ENCODE results near the gene BICC1. TPM values are rescaled to one million over a fixed set of nuclear protein-coding genes. Genes with fewer than 3 reads are reported as not detected.

BICC1 gene, protein sequence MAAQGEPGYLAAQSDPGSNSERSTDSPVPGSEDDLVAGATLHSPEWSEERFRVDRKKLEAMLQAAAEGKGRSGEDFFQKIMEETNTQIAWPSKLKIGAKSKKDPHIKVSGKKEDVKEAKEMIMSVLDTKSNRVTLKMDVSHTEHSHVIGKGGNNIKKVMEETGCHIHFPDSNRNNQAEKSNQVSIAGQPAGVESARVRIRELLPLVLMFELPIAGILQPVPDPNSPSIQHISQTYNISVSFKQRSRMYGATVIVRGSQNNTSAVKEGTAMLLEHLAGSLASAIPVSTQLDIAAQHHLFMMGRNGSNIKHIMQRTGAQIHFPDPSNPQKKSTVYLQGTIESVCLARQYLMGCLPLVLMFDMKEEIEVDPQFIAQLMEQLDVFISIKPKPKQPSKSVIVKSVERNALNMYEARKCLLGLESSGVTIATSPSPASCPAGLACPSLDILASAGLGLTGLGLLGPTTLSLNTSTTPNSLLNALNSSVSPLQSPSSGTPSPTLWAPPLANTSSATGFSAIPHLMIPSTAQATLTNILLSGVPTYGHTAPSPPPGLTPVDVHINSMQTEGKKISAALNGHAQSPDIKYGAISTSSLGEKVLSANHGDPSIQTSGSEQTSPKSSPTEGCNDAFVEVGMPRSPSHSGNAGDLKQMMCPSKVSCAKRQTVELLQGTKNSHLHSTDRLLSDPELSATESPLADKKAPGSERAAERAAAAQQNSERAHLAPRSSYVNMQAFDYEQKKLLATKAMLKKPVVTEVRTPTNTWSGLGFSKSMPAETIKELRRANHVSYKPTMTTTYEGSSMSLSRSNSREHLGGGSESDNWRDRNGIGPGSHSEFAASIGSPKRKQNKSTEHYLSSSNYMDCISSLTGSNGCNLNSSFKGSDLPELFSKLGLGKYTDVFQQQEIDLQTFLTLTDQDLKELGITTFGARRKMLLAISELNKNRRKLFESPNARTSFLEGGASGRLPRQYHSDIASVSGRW
- 4.5 TPM for polyA plus RNA-seq (2013, experiment 1 of 2)
- 3.3 TPM for polyA plus RNA-seq (2013, experiment 2 of 2)

GRCh38 chr10:58512491-58513187, at the start of gene BICC1:
Gene BICC1, plus strand, starts transcription at chr10:58512872. Its CDS starts 272 bp downstream, at chr10:58513144.
- no peaks in the 10 kb centered on the region for H3K9me3 ChIP-seq (ENCODE audit: control insufficient read depth, low read length)
- H3K4me1 ChIP-seq (ENCODE audit: control insufficient read depth, insufficient read depth, low read length, poor library complexity, severe bottlenecking): no peaks in the 10 kb centered on the region
- WGBS, 2 experiments (ENCODE audit: insufficient coverage in 2 of 2): 2 to 3% methylated on average over 56 to 73 of the region's 82 CpGs
- no peak within 1 kb of the TSS for H3K27ac ChIP-seq (ENCODE audit: low read depth, low read length, severe bottlenecking)
- peak within 1 kb of the TSS; percentile 64 for H3K4me3 ChIP-seq (ENCODE audit: extremely low read depth, insufficient read depth, low read length, poor library complexity, severe bottlenecking)
- no peaks in the 10 kb centered on the region for H3K36me3 ChIP-seq (ENCODE audit: control insufficient read depth, insufficient read depth, low read length)

DNA sequence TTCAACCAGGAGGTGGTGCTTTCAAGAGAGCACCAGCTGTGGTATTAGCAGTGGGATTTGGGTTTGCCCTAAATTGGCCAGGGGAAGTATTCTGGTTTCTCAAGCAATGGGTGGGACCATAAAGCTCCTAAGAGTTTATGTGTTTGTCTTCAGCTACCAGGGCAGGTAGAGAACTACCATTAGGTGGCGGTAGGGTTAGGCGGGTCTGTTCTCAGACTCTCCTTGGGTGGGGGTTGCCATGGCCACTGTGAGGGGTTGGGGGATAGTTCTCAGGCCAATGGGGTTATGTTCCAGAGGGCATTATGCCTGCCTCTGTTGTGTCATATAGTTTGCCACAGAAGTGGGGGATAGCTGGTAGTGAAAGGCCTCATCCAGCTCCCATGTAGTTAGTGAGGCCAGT, 47.7 kb upstream of the BICC1 start:
- 93 to 100% methylated on average over 2 of the region's 2 CpGs for WGBS, 2 experiments (ENCODE audit: insufficient coverage in 2 of 2)
- H3K4me1 ChIP-seq (ENCODE audit: control insufficient read depth, insufficient read depth, low read length, poor library complexity, severe bottlenecking): no peaks in the 10 kb centered on the region
- no peak overlapping the region for H3K4me3 ChIP-seq (ENCODE audit: extremely low read depth, insufficient read depth, low read length, poor library complexity, severe bottlenecking)

DNA sequence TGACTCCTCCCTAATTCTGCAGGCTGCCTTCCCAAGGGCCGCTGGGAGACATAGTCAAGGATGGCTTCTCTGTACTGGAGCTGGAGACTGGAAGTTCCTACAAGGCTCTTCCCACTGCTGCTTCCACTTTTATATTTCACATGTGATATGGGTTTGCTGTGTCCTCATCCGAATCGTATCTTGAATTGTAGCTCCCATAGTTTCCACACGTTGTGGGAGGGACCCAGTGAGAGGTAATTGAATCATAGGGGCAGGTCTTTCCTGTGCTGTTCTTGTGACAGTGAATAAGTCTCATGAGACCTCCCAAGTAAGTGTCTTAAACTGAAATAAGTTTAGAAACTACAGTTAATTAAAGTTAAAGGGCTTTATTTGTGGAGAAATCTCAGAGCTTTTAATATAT, 47.0 kb upstream of the BICC1 start:
- H3K4me1 ChIP-seq (ENCODE audit: control insufficient read depth, insufficient read depth, low read length, poor library complexity, severe bottlenecking): no peaks in the 10 kb centered on the region
- WGBS, 2 experiments (ENCODE audit: insufficient coverage in 2 of 2): no CpG with 5 or more reads among the region's 4 CpGs
- H3K9me3 ChIP-seq (ENCODE audit: control insufficient read depth, low read length): no peaks in the 10 kb centered on the region
- no peak overlapping the region for H3K4me3 ChIP-seq (ENCODE audit: extremely low read depth, insufficient read depth, low read length, poor library complexity, severe bottlenecking)
- H3K27ac ChIP-seq (ENCODE audit: low read depth, low read length, severe bottlenecking): no peak overlapping the region
- no peaks in the 10 kb centered on the region for H3K36me3 ChIP-seq (ENCODE audit: control insufficient read depth, insufficient read depth, low read length)

More for the DNA sequence above, 47.7 kb upstream of the BICC1 start:
- Histone ChIP-seq H3K27ac (ENCODE audit: low read depth, low read length, severe bottlenecking) (no peak overlapping the region), H3K9me3 (ENCODE audit: control insufficient read depth, low read length) (no peaks in the 10 kb centered on the region), H3K36me3 (ENCODE audit: control insufficient read depth, insufficient read depth, low read length) (no peaks in the 10 kb centered on the region)

DNA sequence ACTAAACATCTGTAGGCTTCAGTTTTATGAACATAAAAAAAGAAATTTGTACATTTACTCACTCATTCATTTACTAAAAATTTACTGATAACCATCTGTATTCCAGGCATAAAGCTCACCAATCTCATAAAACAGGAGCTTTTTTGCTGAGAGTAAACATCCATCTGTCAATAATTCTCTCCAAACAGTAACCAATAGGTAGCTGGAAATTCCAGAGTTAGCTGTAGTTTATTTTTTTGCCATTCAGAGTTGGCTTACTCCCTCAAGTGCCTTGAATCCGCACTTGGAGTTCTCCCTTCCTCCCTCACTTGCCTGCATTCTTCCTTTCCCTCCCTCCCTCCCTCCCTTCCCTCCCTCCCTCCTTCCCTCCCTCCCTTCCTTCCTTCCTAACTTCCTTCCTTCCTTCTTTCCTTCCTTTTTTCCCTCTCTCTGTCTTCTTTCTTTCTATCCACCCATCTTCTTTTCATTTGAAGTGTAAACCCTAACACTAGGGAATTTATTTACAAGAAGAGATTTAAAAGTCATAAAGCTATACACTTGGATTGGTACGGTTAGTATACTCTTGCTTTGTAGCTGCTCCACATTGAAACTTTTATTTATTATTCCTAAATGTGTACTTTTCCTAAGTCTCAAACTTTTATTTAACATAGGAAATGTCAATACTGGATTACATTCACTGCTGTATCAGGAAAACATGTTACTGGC, 44.6 kb upstream of the BICC1 start:
- Histone ChIP-seq H3K9me3 (ENCODE audit: control insufficient read depth, low read length) (no peaks in the 10 kb centered on the region), H3K27ac (ENCODE audit: low read depth, low read length, severe bottlenecking) (no peak overlapping the region), H3K4me1 (ENCODE audit: control insufficient read depth, insufficient read depth, low read length, poor library complexity, severe bottlenecking) (no peaks in the 10 kb centered on the region), H3K36me3 (ENCODE audit: control insufficient read depth, insufficient read depth, low read length) (no peaks in the 10 kb centered on the region), H3K4me3 (ENCODE audit: extremely low read depth, insufficient read depth, low read length, poor library complexity, severe bottlenecking) (no peak overlapping the region)
- WGBS, 2 experiments (ENCODE audit: insufficient coverage in 2 of 2): 80 to 100% methylated on average over 1 of the region's 2 CpGs

GRCh38 chr10:58473976-58474375, 38.7 kb upstream of the BICC1 start:
- WGBS, 2 experiments (ENCODE audit: insufficient coverage in 2 of 2): 90 to 93% methylated on average over 2 to 3 of the region's 3 CpGs
- Histone ChIP-seq H3K4me1 (ENCODE audit: control insufficient read depth, insufficient read depth, low read length, poor library complexity, severe bottlenecking) (peaks cover 29% of the 10 kb centered on the region), H3K27ac (ENCODE audit: low read depth, low read length, severe bottlenecking) (no peak overlapping the region), H3K4me3 (ENCODE audit: extremely low read depth, insufficient read depth, low read length, poor library complexity, severe bottlenecking) (no peak overlapping the region), H3K9me3 (ENCODE audit: control insufficient read depth, low read length) (no peaks in the 10 kb centered on the region), H3K36me3 (ENCODE audit: control insufficient read depth, insufficient read depth, low read length) (no peaks in the 10 kb centered on the region)

DNA sequence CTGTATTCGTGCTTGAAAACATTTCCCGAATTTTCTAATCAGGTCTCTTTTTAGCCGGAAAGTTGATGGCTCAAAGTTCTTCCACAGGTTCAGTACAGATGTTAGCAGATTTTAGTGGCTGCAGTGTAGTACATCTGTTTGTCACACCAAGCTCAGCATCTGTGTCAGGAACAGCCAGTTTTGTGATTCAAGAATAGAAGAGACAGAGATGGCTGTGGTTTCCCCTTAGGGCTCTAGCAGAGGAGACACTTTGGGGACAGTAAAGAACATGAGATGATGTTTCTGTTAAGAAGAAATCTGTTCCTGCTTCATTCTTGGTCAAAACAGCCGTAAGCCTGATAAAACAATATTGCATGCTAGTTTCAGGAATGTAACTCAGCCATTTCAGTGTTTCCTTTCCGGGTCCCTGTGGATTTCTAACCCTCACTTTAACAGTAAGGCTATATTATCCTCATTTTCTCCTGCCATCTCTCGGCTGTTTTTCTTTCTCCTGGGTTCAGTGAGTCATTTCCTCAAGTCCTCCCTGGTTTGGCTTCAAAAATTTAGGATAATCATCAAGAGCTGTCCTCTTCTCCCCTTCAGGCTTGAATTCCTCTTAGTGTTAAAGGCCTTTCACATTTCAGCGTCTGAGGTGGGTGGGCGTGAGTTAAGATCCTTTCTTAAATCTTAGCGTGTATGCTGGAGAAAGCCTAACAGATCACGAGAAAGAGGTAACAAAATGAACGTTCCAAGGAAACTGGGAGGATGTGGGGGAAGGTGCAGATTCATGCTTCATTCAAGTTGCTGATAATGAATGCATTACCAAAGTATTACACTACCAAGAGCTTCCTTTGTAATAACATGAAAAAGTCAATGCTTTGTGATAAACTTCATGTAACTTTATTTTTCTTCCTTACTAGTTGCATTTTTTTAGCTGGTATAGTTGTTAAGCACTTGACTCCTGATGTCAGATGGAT, 37.1 kb upstream of the BICC1 start:
- H3K4me1 ChIP-seq (ENCODE audit: control insufficient read depth, insufficient read depth, low read length, poor library complexity, severe bottlenecking): peaks cover 29% of the 10 kb centered on the region
- H3K4me3 ChIP-seq (ENCODE audit: extremely low read depth, insufficient read depth, low read length, poor library complexity, severe bottlenecking): no peak overlapping the region
- H3K36me3 ChIP-seq (ENCODE audit: control insufficient read depth, insufficient read depth, low read length): no peaks in the 10 kb centered on the region
- 54 to 63% methylated on average over 8 to 10 of the region's 11 CpGs for whole genome bisulfite sequencing, 2 experiments (ENCODE audit: insufficient coverage in 2 of 2)
- H3K27ac ChIP-seq (ENCODE audit: low read depth, low read length, severe bottlenecking): peak overlapping the region; percentile 82
- H3K9me3 ChIP-seq (ENCODE audit: control insufficient read depth, low read length): no peaks in the 10 kb centered on the region

DNA sequence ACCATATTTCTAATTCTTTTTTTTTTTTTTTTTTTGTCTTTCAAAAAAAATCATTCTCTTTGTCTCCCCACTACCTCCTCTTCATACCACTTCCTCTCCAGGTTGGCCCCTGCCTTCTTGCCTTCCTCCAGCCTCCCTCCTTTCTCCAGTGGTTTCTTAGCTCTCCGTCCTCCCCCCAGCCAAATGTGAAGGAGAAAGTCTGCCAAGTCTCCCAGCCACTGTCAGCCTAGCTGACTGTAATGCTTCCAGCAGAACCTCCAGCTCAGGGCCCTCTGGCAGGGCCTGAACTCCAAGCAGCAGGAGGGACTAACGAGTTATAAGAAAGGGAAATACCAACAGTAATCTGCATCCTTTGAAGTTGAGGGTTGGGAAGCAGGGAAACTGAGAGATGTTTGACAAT, 35.5 kb upstream of the BICC1 start:
- 20 to 29% methylated on average over 1 to 2 of the region's 2 CpGs for whole genome bisulfite sequencing, 2 experiments (ENCODE audit: insufficient coverage in 2 of 2)
- Histone ChIP-seq H3K4me3 (ENCODE audit: extremely low read depth, insufficient read depth, low read length, poor library complexity, severe bottlenecking) (no peak overlapping the region), H3K4me1 (ENCODE audit: control insufficient read depth, insufficient read depth, low read length, poor library complexity, severe bottlenecking) (peaks cover 29% of the 10 kb centered on the region), H3K9me3 (ENCODE audit: control insufficient read depth, low read length) (no peaks in the 10 kb centered on the region), H3K27ac (ENCODE audit: low read depth, low read length, severe bottlenecking) (peak overlapping the region; percentile 41), H3K36me3 (ENCODE audit: control insufficient read depth, insufficient read depth, low read length) (no peaks in the 10 kb centered on the region)

DNA sequence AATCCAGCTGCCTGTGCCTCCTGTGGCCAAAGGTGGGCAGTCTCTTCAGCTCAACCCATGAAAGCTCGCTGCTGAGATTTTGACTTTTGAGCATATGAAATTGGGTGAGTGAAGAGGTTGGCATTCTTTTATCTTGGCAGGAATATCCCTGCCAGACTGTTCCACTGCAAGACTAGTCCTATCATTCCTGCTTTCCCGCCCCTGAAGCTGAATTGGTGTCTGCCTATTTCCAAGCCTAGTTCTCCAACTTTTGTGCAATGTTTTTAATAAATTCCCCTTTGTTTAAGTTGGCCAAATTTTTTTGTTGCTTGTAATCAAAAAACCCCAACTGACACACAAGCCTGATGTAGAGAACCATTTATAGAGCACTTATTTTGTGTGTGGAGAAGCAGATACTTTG, 34.8 kb upstream of the BICC1 start:
- no peaks in the 10 kb centered on the region for H3K9me3 ChIP-seq (ENCODE audit: control insufficient read depth, low read length)
- H3K4me3 ChIP-seq (ENCODE audit: extremely low read depth, insufficient read depth, low read length, poor library complexity, severe bottlenecking): no peak overlapping the region
- WGBS, 2 experiments (ENCODE audit: insufficient coverage in 2 of 2): 92 to 100% methylated on average over 1 to 2 of the region's 2 CpGs
- peaks cover 29% of the 10 kb centered on the region for H3K4me1 ChIP-seq (ENCODE audit: control insufficient read depth, insufficient read depth, low read length, poor library complexity, severe bottlenecking)
- H3K27ac ChIP-seq (ENCODE audit: low read depth, low read length, severe bottlenecking): no peak overlapping the region
- no peaks in the 10 kb centered on the region for H3K36me3 ChIP-seq (ENCODE audit: control insufficient read depth, insufficient read depth, low read length)

DNA sequence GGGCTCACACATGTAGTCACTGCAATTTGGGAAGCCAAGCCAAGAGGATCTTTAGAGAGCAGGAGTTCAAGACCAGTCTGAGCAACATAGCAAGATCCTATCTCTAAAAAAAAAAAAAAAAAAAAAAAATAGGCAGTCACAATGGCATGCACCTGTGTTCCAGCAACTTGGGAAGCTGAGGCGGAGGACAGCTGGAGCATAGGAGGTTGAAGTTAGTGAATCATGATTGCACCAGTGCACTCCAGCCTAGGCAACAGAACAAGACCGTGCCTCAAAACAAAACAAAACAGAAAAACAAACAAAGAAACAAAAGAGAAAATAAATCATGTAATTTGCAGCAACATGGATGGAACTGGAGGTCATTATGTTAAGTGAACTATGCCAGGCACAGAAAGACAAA, 33.6 kb upstream of the BICC1 start:
- H3K27ac ChIP-seq (ENCODE audit: low read depth, low read length, severe bottlenecking): no peak overlapping the region
- no peaks in the 10 kb centered on the region for H3K9me3 ChIP-seq (ENCODE audit: control insufficient read depth, low read length)
- WGBS, 2 experiments (ENCODE audit: insufficient coverage in 2 of 2): 100% methylated on average over 1 of the region's 2 CpGs; no CpG with 5 or more reads in 1 of the 2 experiments
- H3K4me1 ChIP-seq (ENCODE audit: control insufficient read depth, insufficient read depth, low read length, poor library complexity, severe bottlenecking): peaks cover 29% of the 10 kb centered on the region
- H3K4me3 ChIP-seq (ENCODE audit: extremely low read depth, insufficient read depth, low read length, poor library complexity, severe bottlenecking): no peak overlapping the region
- H3K36me3 ChIP-seq (ENCODE audit: control insufficient read depth, insufficient read depth, low read length): no peaks in the 10 kb centered on the region
